AG09309 (cell line): ENCODE measurements around the gene SPSB2.

ENCODE experiments used
- DNase-seq: peaks from one replicate; pipeline ENCODE4 v3.0.0-alpha.2; 2010; ENCODE audit warnings: low read depth
- H3K4me3 ChIP-seq: 2 replicates; pipeline ENCODE4 v1.5.1; 2011; ENCODE audit warnings: mild to moderate bottlenecking, low read depth, low read length, moderate library complexity; ENCODE audit not compliant: control insufficient read depth
- CTCF ChIP-seq: IDR thresholded peaks from 2 replicates; pipeline ENCODE4 v1.5.1; 2011; ENCODE audit warnings: mild to moderate bottlenecking, low read depth, low read length, inconsistent platforms; ENCODE audit not compliant: insufficient read depth, control insufficient read depth; ENCODE audit errors: missing control alignments

The SPSB2 gene

GRCh38 chr12:6873094-6874014, at the start of gene SPSB2:
SPSB2 (minus strand) TSS chr12:6873303; CDS start chr12:6872901, 402 bp downstream.
- TF ChIP-seq CTCF = no peak
- H3K4me3 ChIP-seq = peak within 1 kb of the TSS; percentile 65
- DNase-seq = no peak

GRCh38 chr12:6921996-6922946, 49.2 kb upstream of the SPSB2 start:
- DNase-seq = no peak
- TF ChIP-seq CTCF = no peak
- H3K4me3 ChIP-seq = no peak overlapping the region

GRCh38 chr12:6921539-6921938, 48.4 kb upstream of the SPSB2 start:
- H3K4me3 ChIP-seq = no peak overlapping the region
- TF ChIP-seq CTCF = no peak
- DNase-seq = no peak

GRCh38 chr12:6919588-6919987, 46.5 kb upstream of the SPSB2 start:
- no peak overlapping the region for H3K4me3 ChIP-seq
- TF ChIP-seq CTCF = no peak
- no peak for DNase-seq

- no peak for DNase-seq
- no peak overlapping the region for H3K4me3 ChIP-seq
- no peak for TF ChIP-seq CTCF
Measured at GRCh38 chr12:6917491-6918231, 44.6 kb upstream of the SPSB2 start.
